Heart right ventricle (tissue), 16 donors: Measurements from ENCODE around the gene CFHR4. TPM values are rescaled to one million over a fixed set of nuclear protein-coding genes. Genes with fewer than 3 reads are reported as not detected.
"Not testable (repeated sequence)": the region's sequence is repeated elsewhere in the genome, so short reads cannot be mapped to it uniquely, and the experiment has no call there.

ENCODE experiments used
- ATAC-seq, 8 donors: fragments of 200-7000 bp; cut with Tn5 transposase; one replicate each; pipeline ENCODE4 v1.9.1; 2020; ENCODE audit warnings: mild to moderate bottlenecking in 8 of 8, moderate library complexity in 8 of 8, moderate number of reproducible peaks in 1 of 8
- DNase-seq, 2 donors: peaks; one replicate each; pipeline ENCODE4 v3.0.0-alpha.2; 2020
- H3K27ac ChIP-seq, 10 donors: fragments of 200-600 bp; sonication (generic) in 2 of 10; one replicate each; pipeline versions ENCODE4 v1.5.0 to v1.8.0; 2020 to 2022; ENCODE audit warnings: mild to moderate bottlenecking in 3 of 10
- H3K27me3 ChIP-seq, 7 donors: fragments of 200-600 bp; one replicate each; pipeline ENCODE4 v1.8.0; 2021 to 2022; ENCODE audit warnings: mild to moderate bottlenecking in 2 of 7
- H3K36me3 ChIP-seq, 9 donors: fragments of 200-600 bp; sonication (generic) in 1 of 9; one replicate each; pipeline versions ENCODE4 v1.5.0 to v1.8.0; 2020 to 2022; ENCODE audit warnings: mild to moderate bottlenecking in 2 of 9
- H3K4me1 ChIP-seq, 9 donors: fragments of 200-600 bp; sonication (generic) in 1 of 9; one replicate each; pipeline versions ENCODE4 v1.5.0 to v1.8.0; 2020 to 2022; ENCODE audit warnings: mild to moderate bottlenecking in 4 of 9
- H3K4me3 ChIP-seq, 10 donors: fragments of 200-600 bp; sonication (generic) in 2 of 10; one replicate each; pipeline versions ENCODE4 v1.5.0 to v1.8.0; 2020 to 2022; ENCODE audit warnings: mild to moderate bottlenecking in 7 of 10, moderate library complexity in 2 of 10
- H3K9me3 ChIP-seq, 11 donors: fragments of 200-600 bp in 10 of 11; sonication (generic) in 2 of 11; one replicate each; pipeline versions ENCODE4 v1.5.0 to v1.8.0; 2013 to 2022; ENCODE audit warnings: mild to moderate bottlenecking in 2 of 11, control low read depth in 1 of 11, moderate library complexity in 1 of 11
- WGBS, 2 donors: extraction: QIAGEN DNeasy Blood & Tissue Kit; methylation state at CpG; one replicate each; pipeline ENCODE4 v1.1.7; 2013; ENCODE audit warnings: inconsistent platforms in 1 of 2; 5-methylcytosine and 5-hydroxymethylcytosine counted together
- intact Hi-C, 10 donors: fragments of 100-400 bp; cut with DNase I; formaldehyde crosslinking; loops; one replicate each; pipeline versions ENCODE4 v1.11.1 to v1.14.2; 2022
- polyA plus RNA-seq, 2 donors: library from polyadenylated mRNA; stranded (reverse); fragments of 200-250 nt; gene quantifications; one replicate each; pipeline ENCODE4 v1.2.3, GENCODE V29; 2013
- total RNA-seq, 10 donors: library from RNA; stranded (reverse); fragmentation: NEBNext Ultra II Directional in 3 of 10; extraction: Animal tissue kit (Norgen Biotek cat#: 25700) in 3 of 10; gene quantifications; one replicate each; pipeline versions ENCODE4 v1.2.1 to v1.2.4, GENCODE V29; 2021 to 2023
- TF ChIP-seq, protein P1 (sequence below), 9 donors: fragments of 200-600 bp; sonication (generic) in 2 of 9; IDR thresholded peaks; one replicate each; pipeline versions ENCODE4 v1.5.0 to v1.8.0; 2021 to 2022; ENCODE audit warnings: antibody characterized with exemption in 9 of 9, mild to moderate bottlenecking in 5 of 9, moderate library complexity in 1 of 9
- donor health status: Arrhythmogenic right ventricular cardiomyopathy.
- donor health status: ischemic (EF 13 %, LVEDD 7.1; RV severe dilation, severe dysfunction).
- donor health status: healthy with polysubstance abuse.
- donor health status: DM: no; HTN: yes; CAD: no.
- donor health status: DM: no; HTN: no; CAD: no.
- donor health status: ischemic (EF 25% LVEDD 6.9; RV normal size, moderate dysfunction).
- donor health status: ischemic (EF 25% LVEDD 5.7; RV mildly dilated, moderate dysfunction).
- donor health status: healthy.
- donor health status: DM: yes; HTN: yes; CAD: no.
- donor health status: Ischemic cardiomyopathy.
- donor health status: ischemic (EF 35%, LVEDD 5.7; RV mildly dilated, moderate dysfunction).
- donor health status: nonischemic (EF 11% LVEDD 7.7; RV severe dilation, severe dysfunction).
- donor health status: DM: yes; HTN: yes; CAD: no.
- donor health status: PGD.
- donor health status: ischemic (EF 29% LVEDD 5.4; RV normal size, mild dysfunction).
- donor health status: nonischemic (EF 23%, LVEDD 6.1; RV moderate dilation, normal function).

CFHR4 gene
- total and polyA plus RNA-seq, 12 donors, result not detected

GRCh38 chr1:196873385-196873784 is 14.5 kb upstream of the CFHR4 start:
- TF ChIP-seq, protein P1, sequence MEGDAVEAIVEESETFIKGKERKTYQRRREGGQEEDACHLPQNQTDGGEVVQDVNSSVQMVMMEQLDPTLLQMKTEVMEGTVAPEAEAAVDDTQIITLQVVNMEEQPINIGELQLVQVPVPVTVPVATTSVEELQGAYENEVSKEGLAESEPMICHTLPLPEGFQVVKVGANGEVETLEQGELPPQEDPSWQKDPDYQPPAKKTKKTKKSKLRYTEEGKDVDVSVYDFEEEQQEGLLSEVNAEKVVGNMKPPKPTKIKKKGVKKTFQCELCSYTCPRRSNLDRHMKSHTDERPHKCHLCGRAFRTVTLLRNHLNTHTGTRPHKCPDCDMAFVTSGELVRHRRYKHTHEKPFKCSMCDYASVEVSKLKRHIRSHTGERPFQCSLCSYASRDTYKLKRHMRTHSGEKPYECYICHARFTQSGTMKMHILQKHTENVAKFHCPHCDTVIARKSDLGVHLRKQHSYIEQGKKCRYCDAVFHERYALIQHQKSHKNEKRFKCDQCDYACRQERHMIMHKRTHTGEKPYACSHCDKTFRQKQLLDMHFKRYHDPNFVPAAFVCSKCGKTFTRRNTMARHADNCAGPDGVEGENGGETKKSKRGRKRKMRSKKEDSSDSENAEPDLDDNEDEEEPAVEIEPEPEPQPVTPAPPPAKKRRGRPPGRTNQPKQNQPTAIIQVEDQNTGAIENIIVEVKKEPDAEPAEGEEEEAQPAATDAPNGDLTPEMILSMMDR (IDR thresholded peaks at IDR 0.05), result no peak
- no peak for DNase-seq

GRCh38 chr1:196875935-196876334 is 11.9 kb upstream of the CFHR4 start:
- H3K36me3 ChIP-seq, result no peaks in the 10 kb centered on the region
- H3K27me3 ChIP-seq, result peaks cover 0 to 21% (median 9%) of the 10 kb centered on the region in 7 donors
- intact Hi-C loops, result no loop called here
- no peak for ATAC-seq
- WGBS, 2 donors, result 90 to 93% methylated on average over 3 of the region's 3 CpGs
- no peaks in the 10 kb centered on the region for H3K9me3 ChIP-seq
- peaks cover 0 to 4% (median 0%) of the 10 kb centered on the region in 9 donors for H3K4me1 ChIP-seq
- TF ChIP-seq, protein P1 (IDR thresholded peaks at IDR 0.05), result no peak
- no peak overlapping the region for H3K4me3 ChIP-seq
- DNase-seq, result no peak
- H3K27ac ChIP-seq, result no peak overlapping the region

More at GRCh38 chr1:196873385-196873784, 14.5 kb upstream of the CFHR4 start:
- intact Hi-C loops, result no loop called here
- no peak for ATAC-seq
- Histone ChIP-seq H3K9me3 (no peaks in the 10 kb centered on the region), H3K4me1 (peaks cover 0 to 4% (median 0%) of the 10 kb centered on the region in 9 donors), H3K27me3 (peaks cover 0 to 11% (median 7%) of the 10 kb centered on the region in 7 donors), H3K36me3 (no peaks in the 10 kb centered on the region), H3K27ac (no peak overlapping the region), H3K4me3 (no peak overlapping the region)
- WGBS, 2 donors, result 89 to 93% methylated on average over 4 of the region's 4 CpGs

GRCh38 chr1:196877964-196878363 is 9.9 kb upstream of the CFHR4 start:
- Histone ChIP-seq H3K36me3 (no peaks in the 10 kb centered on the region), H3K27me3 (peaks cover 0 to 21% (median 9%) of the 10 kb centered on the region in 7 donors), H3K27ac (no peak overlapping the region), H3K4me1 (peaks cover 0 to 4% (median 0%) of the 10 kb centered on the region in 9 donors), H3K9me3 (peaks cover 0 to 6% (median 0%) of the 10 kb centered on the region in 11 donors), H3K4me3 (no peak overlapping the region)
- no peak for DNase-seq
- WGBS, 2 donors, result 3% methylated on average over 29 of the region's 29 CpGs
- intact Hi-C loops, result no loop called here
- TF ChIP-seq, protein P1 (IDR thresholded peaks at IDR 0.05), result no peak
- no peak for ATAC-seq

GRCh38 chr1:196886560-196886959 is 1.3 kb upstream of the CFHR4 start:
- ATAC-seq, H3K27me3 ChIP-seq, H3K4me3 ChIP-seq, H3K36me3 ChIP-seq, intact Hi-C loops, H3K27ac ChIP-seq, DNase-seq, H3K4me1 ChIP-seq: not testable (repeated sequence)
- WGBS, 2 donors, result 69 to 79% methylated on average over 4 of the region's 4 CpGs
- peaks cover 0 to 12% (median 0%) of the 10 kb centered on the region in 11 donors for H3K9me3 ChIP-seq

GRCh38 chr1:196890668-196891067 is 2.8 kb downstream of the CFHR4 start:
- 66 to 74% methylated on average over 6 of the region's 6 CpGs for WGBS, 2 donors

More at GRCh38 chr1:196890668-196891067, 2.8 kb downstream of the CFHR4 start:
- Histone ChIP-seq H3K36me3 (no peaks in the 10 kb centered on the region), H3K4me3 (no peak overlapping the region), H3K9me3 (peaks cover 0 to 11% (median 0%) of the 10 kb centered on the region in 11 donors), H3K27me3 (no peaks in the 10 kb centered on the region), H3K4me1 (no peaks in the 10 kb centered on the region), H3K27ac (no peak overlapping the region)
- TF ChIP-seq, protein P1 (IDR thresholded peaks at IDR 0.05), result no peak
- ATAC-seq (no peak), DNase-seq (no peak)
- intact Hi-C loops, result no loop called here
